Gastrocnemius medialis (tissue), 4 donors: ENCODE measurements around the gene ITPR2. TPM values are rescaled to one million over a fixed set of nuclear protein-coding genes. Genes with fewer than 3 reads are reported as not detected.

Experiments
- ATAC-seq, 2 donors: fragments of 150-250 bp; one replicate each; pipeline ENCODE4 v1.9.1; 2016
- DNase-seq, 2 donors: peaks; one replicate each; pipeline ENCODE4 v3.0.0-alpha.2; 2019
- H3K27ac ChIP-seq, 4 donors: fragments of 200-600 bp; sonication (generic); 1 replicate in 1 of 4; 2 replicates in 3 of 4; pipeline ENCODE4 v1.5.1; 2016 to 2018; ENCODE audit warnings: mild to moderate bottlenecking in 2 of 4, moderate library complexity in 1 of 4
- H3K27me3 ChIP-seq, 3 donors: fragments of 200-600 bp; sonication (generic) in 2 of 3; 1 replicate in 1 of 3; 2 replicates in 2 of 3; pipeline versions ENCODE4 v1.5.1 to v1.6.0; 2016 to 2019; ENCODE audit warnings: mild to moderate bottlenecking in 1 of 3, moderate library complexity in 1 of 3
- H3K36me3 ChIP-seq, 2 donors: fragments of 200-600 bp; sonication (generic) in 1 of 2; one replicate each; pipeline ENCODE4 v1.5.1; 2017 to 2018
- H3K4me1 ChIP-seq, 2 donors: fragments of 200-600 bp; sonication (generic) in 1 of 2; one replicate each; pipeline ENCODE4 v1.5.1; 2016 to 2017; ENCODE audit warnings: mild to moderate bottlenecking in 2 of 2
- H3K4me3 ChIP-seq, 4 donors: fragments of 200-600 bp; sonication (generic) in 3 of 4; 1 replicate in 1 of 4; 2 replicates in 3 of 4; pipeline ENCODE4 v1.5.1; 2016 to 2019; ENCODE audit warnings: mild to moderate bottlenecking in 2 of 4
- H3K9me3 ChIP-seq, 3 donors: fragments of 200-600 bp; sonication (generic) in 2 of 3; 1 replicate in 1 of 3; 2 replicates in 2 of 3; pipeline ENCODE4 v1.5.1; 2016 to 2019
- POLR2A ChIP-seq, 2 donors: fragments of 450-650 bp; IDR thresholded peaks; one replicate each; pipeline ENCODE4 v1.6.1; 2017; ENCODE audit warnings: antibody characterized with exemption in 2 of 2, mild to moderate bottlenecking in 2 of 2, moderate library complexity in 2 of 2
- in situ Hi-C, 4 donors: fragments of 200-750 bp; cut with MboI; loops; one replicate each; pipeline versions ENCODE4 v1.15.0 to v1.8.0; 2017; ENCODE audit warnings: low sequenced_read_pairs in 4 of 4
- intact Hi-C: fragments of 100-400 bp; cut with DNase I; formaldehyde crosslinking; loops from one replicate; pipeline ENCODE4 v1.15.1; 2023; ENCODE audit warnings: low total_unique reads
- total RNA-seq, 4 donors: library from RNA; depleted of rRNA; stranded (reverse); fragments of >200 nt; gene quantifications; one replicate each; pipeline versions ENCODE4 v1.1.0 to v1.2.3, GENCODE V29; 2016
- TF ChIP-seq, protein P1 (sequence below), 5 experiments: fragments of 450-650 bp in 3 of 5; fragments of 200-600 bp in 2 of 5; sonication (generic) in 2 of 5; IDR thresholded peaks in 4 of 5; conservative IDR thresholded peaks in 1 of 5; 1 replicate in 4 of 5; 2 replicates in 1 of 5; pipeline ENCODE4 v1.5.1; 2016 to 2019; ENCODE audit warnings: antibody characterized with exemption in 5 of 5, mild to moderate bottlenecking in 3 of 5, moderate library complexity in 3 of 5

The ITPR2 gene
- total RNA-seq, 4 donors from 2014 or later, result 3.8 to 23.8 (median 4.1) TPM

DNA sequence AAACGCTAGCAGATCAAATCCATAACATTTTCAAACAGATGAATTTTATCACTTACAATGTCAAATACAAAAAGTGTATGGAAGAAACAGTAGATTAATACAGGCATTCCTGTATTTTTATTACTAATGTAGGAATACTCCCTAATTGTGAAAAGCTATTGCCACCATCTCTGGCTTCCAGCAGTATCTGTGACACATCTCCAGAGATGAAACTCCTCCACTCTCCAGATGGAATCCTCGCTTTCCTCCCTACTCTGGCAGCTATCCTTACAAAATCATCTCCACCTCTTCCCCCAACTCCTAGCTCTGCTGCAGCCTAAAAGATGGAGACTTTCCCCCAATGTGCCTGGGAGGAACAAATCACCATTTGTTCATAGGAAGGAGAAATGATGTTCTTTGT, 426.2 kb downstream of the ITPR2 start:
- Histone ChIP-seq H3K9me3 (no peaks in the 10 kb centered on the region), H3K27ac (no peak overlapping the region), H3K27me3 (no peaks in the 10 kb centered on the region), H3K36me3 (no peaks in the 10 kb centered on the region), H3K4me3 (no peak overlapping the region), H3K4me1 (no peaks in the 10 kb centered on the region)
- in situ Hi-C loops, result no loop called here
- DNase-seq (no peak), ATAC-seq (no peak)
- intact Hi-C loops, result no loop called here
- TF ChIP-seq, protein P1, sequence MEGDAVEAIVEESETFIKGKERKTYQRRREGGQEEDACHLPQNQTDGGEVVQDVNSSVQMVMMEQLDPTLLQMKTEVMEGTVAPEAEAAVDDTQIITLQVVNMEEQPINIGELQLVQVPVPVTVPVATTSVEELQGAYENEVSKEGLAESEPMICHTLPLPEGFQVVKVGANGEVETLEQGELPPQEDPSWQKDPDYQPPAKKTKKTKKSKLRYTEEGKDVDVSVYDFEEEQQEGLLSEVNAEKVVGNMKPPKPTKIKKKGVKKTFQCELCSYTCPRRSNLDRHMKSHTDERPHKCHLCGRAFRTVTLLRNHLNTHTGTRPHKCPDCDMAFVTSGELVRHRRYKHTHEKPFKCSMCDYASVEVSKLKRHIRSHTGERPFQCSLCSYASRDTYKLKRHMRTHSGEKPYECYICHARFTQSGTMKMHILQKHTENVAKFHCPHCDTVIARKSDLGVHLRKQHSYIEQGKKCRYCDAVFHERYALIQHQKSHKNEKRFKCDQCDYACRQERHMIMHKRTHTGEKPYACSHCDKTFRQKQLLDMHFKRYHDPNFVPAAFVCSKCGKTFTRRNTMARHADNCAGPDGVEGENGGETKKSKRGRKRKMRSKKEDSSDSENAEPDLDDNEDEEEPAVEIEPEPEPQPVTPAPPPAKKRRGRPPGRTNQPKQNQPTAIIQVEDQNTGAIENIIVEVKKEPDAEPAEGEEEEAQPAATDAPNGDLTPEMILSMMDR (IDR thresholded peaks at IDR 0.05 in 4 of 5, conservative IDR thresholded peaks at IDR 0.05 in 1 of 5), result no peak
- TF ChIP-seq POLR2A (IDR thresholded peaks at IDR 0.05), result no peak

DNA sequence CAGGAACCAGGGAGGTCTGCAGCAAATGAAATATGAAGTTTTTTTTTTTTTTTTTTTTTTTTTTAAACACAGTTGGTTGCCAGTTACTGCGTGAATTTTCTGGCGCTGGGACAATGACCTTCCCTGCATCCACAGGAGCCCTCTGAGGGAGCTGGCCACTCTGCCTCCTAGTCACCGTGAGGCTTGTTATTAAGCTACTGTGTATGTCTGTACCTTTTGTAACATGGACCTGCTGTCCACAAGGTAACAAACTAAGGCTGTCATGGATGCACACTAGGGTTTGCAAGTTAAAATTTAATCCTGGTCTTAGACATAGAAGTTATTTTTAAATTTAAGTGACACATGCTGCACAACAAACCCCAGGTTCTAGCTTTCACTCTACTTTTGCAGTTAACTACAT, 426.6 kb downstream of the ITPR2 start:
- H3K9me3 ChIP-seq, result no peaks in the 10 kb centered on the region
- in situ Hi-C loops, result no loop called here
- no peak for ATAC-seq
- H3K27me3 ChIP-seq, result no peaks in the 10 kb centered on the region
- no peaks in the 10 kb centered on the region for H3K36me3 ChIP-seq
- H3K4me3 ChIP-seq, result no peak overlapping the region
- TF ChIP-seq, protein P1 (IDR thresholded peaks at IDR 0.05 in 4 of 5, conservative IDR thresholded peaks at IDR 0.05 in 1 of 5), result no peak
- no peak for TF ChIP-seq POLR2A (IDR thresholded peaks at IDR 0.05)
- DNase-seq, result no peak
- no peak overlapping the region for H3K27ac ChIP-seq
- no peaks in the 10 kb centered on the region for H3K4me1 ChIP-seq
- intact Hi-C loops, result no loop called here

GRCh38 chr12:26403601-26404000, 429.4 kb downstream of the ITPR2 start:
- no peak for DNase-seq
- no peaks in the 10 kb centered on the region for H3K27me3 ChIP-seq
- H3K4me1 ChIP-seq, result peaks cover 0 to 3% of the 10 kb centered on the region in 2 donors
- TF ChIP-seq, protein P1 (IDR thresholded peaks at IDR 0.05 in 4 of 5, conservative IDR thresholded peaks at IDR 0.05 in 1 of 5), result no peak
- TF ChIP-seq POLR2A (IDR thresholded peaks at IDR 0.05), result no peak
- no peaks in the 10 kb centered on the region for H3K9me3 ChIP-seq
- in situ Hi-C loops, result no loop called here
- no peak overlapping the region for H3K27ac ChIP-seq
- H3K36me3 ChIP-seq, result no peaks in the 10 kb centered on the region
- intact Hi-C loops, result no loop called here
- no peak for ATAC-seq
- no peak overlapping the region for H3K4me3 ChIP-seq

DNA sequence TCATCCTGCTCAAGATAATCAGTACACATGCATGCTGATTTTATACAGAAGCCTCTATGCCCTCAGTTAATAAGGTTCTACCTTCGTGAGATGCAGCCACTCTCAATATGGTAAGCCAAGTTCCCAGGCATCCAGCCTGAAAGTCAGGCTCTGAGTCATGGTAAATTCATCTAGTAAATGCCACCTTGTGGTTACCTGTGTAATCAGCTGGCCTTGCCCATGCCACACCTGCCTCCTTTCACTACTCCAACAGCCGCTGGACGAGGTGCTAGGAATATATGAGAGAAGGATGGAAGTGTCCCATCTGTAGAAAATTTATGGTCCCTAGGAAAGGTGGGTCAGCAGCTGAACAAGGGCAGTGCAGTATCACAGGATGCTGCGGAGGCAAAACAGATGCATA, 430.3 kb downstream of the ITPR2 start:
- no peak overlapping the region for H3K27ac ChIP-seq
- TF ChIP-seq, protein P1 (IDR thresholded peaks at IDR 0.05 in 4 of 5, conservative IDR thresholded peaks at IDR 0.05 in 1 of 5), result no peak
- no peak for TF ChIP-seq POLR2A (IDR thresholded peaks at IDR 0.05)
- in situ Hi-C loops, result no loop called here
- H3K36me3 ChIP-seq, result no peaks in the 10 kb centered on the region
- ATAC-seq (no peak), DNase-seq (no peak)
- no peaks in the 10 kb centered on the region for H3K9me3 ChIP-seq
- intact Hi-C loops, result no loop called here
- H3K27me3 ChIP-seq, result no peaks in the 10 kb centered on the region
- peaks cover 0 to 3% of the 10 kb centered on the region in 2 donors for H3K4me1 ChIP-seq
- H3K4me3 ChIP-seq, result no peak overlapping the region

GRCh38 chr12:26401874-26402273, 431.1 kb downstream of the ITPR2 start:
- DNase-seq, result no peak
- Histone ChIP-seq H3K9me3 (no peaks in the 10 kb centered on the region), H3K27me3 (no peaks in the 10 kb centered on the region), H3K27ac (no peak overlapping the region), H3K36me3 (no peaks in the 10 kb centered on the region), H3K4me1 (peaks cover 0 to 3% of the 10 kb centered on the region in 2 donors), H3K4me3 (no peak overlapping the region)
- no peak for ATAC-seq
- in situ Hi-C loops, result no loop called here
- intact Hi-C loops, result no loop called here
- no peak for TF ChIP-seq POLR2A (IDR thresholded peaks at IDR 0.05)
- TF ChIP-seq, protein P1 (IDR thresholded peaks at IDR 0.05 in 4 of 5, conservative IDR thresholded peaks at IDR 0.05 in 1 of 5), result no peak
